Breast epithelium (tissue), 3 donors: ENCODE measurements around the gene RBFOX1.

Source experiments
- CTCF ChIP-seq, 3 donors: fragments of 450-650 bp; IDR thresholded peaks; one replicate each; pipeline ENCODE4 v1.5.1; 2016 to 2017; ENCODE audit warnings: antibody characterized with exemption in 3 of 3, mild to moderate bottlenecking in 3 of 3, moderate library complexity in 3 of 3
- POLR2A ChIP-seq: fragments of 450-650 bp; IDR thresholded peaks from one replicate; pipeline ENCODE4 v1.6.1; 2016; ENCODE audit warnings: antibody characterized with exemption, mild to moderate bottlenecking, moderate library complexity

GRCh38 chr16:7340938-7341337 lies 8.3 kb downstream of the RBFOX1 start:
- no peak for TF ChIP-seq CTCF (IDR thresholded peaks at IDR 0.05)
- no peak for TF ChIP-seq POLR2A
